HG02870 (cell line): ENCODE measurements around the gene TMEM163.
"Not testable (repeated sequence)": the region's sequence is repeated elsewhere in the genome, so short reads cannot be mapped to it uniquely, and the experiment has no call there.

Experiments
- ATAC-seq: cut with Tn5 transposase; IDR thresholded peaks from one replicate; pipeline ENCODE4 v1.9.1; 2021; ENCODE audit warnings: mild to moderate bottlenecking, moderate library complexity; ENCODE audit not compliant: unreplicated experiment

Gene TMEM163

DNA sequence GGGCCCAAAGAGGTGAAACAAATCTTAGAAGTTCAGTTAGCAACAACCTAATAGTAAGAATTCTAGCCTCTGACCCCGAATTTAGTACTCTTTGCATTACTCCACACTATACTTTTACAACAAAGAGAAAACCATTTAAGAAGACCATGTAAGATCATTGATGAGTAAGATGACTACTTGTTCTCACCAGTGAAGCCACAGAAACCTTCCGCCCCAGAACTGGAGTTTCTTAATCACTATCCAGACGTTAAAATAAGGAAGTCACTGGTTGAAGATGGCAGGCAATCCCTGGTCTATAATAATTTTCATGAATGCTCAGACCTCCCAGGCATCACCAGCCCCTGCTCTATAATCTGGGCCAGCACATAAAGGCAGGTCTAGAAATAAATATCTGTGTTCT lies 95.0 kb downstream of the TMEM163 start:
- peak; percentile 81 for ATAC-seq

DNA sequence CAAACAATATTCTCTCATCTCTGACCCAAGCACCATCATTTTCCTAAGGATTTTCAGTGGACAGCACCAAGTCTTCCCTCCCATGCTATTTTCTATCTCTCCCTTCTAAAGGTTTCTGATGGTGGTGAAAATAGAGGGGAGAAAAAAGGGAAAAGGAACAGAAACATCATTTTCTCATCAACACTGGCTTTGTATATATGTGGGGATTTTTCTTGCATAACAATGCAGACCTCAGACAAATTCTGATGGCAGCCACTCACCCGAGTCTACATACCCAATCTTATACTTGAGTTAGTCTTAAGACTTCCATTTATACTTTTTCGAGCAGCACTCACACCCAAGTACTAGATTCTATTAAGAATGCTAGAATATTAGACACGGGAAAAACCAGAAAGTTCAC lies 95.8 kb downstream of the TMEM163 start:
- ATAC-seq = peak; percentile 45

DNA sequence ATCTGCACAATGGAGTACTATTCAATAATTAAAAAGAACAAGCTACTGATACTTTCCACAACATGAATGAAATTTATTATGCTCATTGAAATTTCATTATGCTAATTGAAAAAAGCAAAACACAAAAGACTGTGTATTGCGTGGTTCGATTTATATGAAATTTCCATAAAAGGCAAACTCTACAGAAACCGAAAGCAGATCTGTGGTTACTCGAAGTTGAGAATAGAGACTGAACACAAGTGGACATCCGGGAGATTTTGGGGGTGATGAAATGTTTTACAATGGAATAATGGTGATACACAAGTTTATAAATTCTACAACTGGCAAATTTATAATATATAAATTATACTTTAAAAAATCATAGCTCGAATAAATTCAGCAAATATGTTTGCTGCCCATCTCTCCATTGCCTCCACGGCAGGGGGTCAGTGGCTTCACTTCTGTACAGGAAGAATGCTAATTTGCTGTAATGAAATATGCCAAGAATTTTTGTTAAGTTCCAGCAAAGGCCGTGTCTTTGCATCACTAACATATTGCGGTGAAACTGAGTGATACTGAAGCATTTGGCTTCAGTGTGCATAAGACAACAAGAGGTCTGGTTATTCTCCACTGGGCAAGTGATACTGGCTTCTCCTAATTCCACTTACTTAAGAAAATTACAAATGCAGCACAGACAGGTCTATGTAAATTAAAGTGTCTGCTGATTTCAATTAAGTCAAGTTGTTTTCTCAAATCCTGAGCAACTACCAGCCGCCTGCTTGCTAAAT lies 96.7 kb downstream of the TMEM163 start:
- ATAC-seq = no peak

DNA sequence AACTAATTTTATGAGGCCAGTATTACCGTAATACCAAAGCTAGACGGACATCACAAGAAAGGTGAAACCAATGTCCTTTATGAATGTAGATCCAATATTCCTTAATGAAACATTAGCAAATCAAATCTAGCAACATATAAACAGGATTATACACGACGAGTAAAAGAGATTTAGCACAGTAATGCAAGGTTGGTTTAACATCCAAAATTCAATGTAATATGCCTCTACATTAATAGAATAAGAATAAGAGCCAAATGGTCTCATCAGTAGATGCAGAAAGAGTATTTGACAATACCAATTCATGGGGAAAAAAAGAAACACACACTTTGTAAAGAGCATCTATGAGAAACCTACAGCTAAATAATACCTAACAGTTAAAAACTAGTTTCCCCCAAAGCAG lies 99.5 kb downstream of the TMEM163 start:
- no peak for ATAC-seq

DNA sequence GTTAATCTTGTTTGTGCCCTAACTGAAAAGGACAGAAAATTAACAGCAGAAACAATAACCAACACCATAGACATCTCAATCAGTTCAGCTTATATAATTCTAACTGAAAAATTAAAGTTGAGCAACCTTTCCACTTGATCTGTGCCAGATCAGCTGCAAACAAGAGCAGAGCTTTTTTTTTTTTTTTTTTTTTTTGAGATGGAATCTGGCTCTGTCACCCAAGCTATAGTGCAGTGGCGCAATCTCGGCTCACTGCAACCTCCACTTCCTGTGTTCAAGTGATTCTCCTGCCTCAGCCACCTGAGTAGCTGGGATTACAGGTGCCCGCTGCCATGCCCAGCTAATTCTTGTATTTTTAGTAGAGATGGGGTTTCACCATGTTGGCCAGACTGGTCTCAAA lies 103.3 kb downstream of the TMEM163 start:
- ATAC-seq = not testable (repeated sequence)

DNA sequence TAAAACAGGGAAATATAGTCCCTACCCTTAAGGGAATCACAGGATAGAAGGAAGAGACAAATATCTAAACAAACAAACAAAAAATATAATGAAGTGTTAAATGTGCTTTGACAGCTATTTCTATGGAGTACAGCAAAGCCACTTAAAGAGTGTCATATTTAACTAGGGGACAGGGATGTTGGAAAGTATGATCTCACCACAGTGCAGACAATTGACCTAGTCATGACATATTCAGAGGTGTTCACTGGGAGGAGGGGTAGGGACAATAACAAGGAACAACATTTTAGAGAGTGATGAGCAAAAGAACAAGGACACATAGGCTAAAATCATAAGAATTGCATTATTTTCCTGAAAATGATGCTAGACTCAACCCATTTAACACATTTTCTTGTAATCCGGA lies 107.5 kb downstream of the TMEM163 start:
- no peak for ATAC-seq

DNA sequence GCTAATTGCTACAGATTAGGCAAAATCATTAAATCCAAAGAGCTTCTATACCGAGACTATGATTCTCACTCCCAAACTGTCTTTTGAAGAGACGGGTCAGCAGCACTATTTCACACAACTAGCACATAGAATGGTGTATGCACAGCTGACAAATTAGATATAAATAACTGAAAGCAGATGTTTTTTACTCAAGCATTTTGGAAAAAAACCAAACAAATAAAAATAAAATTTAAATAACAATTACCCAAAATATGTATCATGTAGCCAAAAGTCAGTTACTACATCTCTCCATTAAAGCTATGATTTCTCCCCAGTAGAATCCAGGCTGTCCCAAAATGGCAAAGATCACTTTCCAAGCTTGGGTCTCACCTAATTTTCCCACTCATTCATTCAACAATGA lies 107.9 kb downstream of the TMEM163 start:
- no peak for ATAC-seq

DNA sequence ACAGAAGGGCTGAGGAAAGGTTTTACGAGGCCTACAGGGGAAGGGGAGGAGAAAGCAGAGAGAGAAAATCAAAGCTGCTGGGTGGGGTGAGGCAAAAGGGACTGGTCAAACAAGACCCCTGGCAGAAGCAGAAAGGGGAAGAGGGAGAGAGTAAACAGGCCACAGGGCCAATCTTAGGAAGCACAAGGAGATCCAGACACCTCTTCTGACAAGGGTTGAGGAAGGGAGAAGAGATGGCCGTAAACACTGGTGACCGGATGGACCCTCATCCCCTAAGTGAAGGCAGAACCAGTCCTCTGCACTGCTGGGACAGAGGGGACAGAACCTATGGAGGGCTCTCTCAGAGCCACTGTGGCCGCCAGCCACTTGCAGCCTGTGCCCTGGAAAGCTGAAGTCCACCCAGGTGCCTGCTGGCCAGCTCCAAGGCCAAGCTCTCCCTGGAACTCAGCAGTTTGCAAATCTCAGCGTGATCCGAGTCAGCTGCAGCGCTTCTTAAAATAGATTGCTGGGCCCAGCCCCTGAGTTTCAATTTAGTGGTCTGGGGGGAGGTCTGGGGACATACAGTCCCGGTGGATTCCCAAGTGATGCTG lies 108.8 kb downstream of the TMEM163 start:
- ATAC-seq = no peak

DNA sequence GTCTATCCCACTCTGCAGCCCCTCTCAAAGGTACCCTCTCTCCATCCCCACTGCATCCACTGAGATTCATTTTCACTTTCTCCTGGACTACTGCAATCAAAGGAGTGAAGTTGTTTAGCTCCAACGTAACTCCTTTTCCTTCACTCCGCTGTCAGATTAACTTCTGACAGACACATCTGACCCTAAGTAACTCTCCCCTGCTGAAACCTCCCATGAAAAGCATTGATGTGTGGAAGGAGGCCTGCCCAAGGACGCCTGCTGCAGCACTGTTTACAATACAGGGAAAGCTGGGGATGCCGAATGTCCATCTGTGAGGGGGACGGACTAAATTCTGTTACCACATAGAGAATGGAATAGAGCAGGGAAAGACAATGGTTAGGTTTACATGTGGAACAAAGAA lies 114.8 kb downstream of the TMEM163 start:
- ATAC-seq = no peak

DNA sequence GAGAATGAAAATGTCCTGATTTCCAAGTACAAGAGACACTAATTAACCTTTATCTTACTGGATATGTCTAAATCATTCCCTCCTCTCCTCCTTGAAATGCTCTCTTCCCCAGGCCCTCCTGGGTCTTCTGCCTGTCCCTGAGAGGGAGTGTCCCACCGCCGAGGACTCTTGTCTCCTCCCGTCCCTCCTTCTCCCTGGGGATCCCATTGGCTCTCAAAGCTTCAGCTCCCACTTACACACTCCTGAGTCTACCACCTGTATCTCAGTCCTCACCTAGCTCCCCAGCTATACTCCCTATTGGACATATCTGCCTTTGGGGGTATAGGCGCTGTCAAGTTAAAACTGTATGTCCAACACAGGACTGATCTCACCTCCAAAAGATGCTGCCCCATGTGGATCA lies 116.1 kb downstream of the TMEM163 start:
- ATAC-seq = no peak

DNA sequence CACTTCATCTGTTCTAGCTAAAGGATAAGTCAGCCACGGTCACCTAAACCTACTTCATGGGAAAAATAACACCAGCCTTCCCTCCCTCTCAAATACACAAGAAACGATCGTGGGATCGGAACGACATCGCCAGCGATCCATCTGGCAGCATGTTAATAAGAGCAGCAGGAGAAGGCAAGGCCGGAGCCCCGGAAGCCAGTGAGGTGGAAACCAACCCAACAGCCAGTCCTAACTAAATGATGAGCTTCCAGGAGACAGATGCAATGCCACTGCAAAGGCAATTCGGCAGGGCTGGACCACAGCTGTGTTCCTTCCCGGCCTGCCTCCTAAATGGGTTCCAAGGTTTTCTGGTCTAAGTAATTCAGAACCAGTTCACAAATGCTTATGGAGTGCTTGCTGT lies 117.5 kb downstream of the TMEM163 start:
- ATAC-seq = no peak

DNA sequence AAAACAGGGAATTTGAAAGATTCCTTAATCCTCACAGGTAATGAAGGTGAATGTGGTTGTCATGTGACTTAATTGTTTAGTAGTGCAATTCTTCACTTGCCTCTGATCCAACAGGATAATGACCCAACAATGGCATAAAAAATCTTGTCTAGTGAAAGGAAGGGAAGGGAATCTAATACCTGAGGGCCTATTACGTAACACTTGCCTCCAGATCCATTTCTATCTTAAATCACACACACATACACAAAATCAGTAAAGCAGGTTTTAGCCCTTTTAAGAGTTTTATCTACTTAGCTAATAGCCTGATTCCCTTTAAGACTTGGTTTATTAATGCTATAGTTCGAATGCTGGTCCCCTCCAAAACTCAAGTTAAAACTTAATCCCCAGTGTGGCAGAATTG lies 118.6 kb downstream of the TMEM163 start:
- ATAC-seq = no peak

DNA sequence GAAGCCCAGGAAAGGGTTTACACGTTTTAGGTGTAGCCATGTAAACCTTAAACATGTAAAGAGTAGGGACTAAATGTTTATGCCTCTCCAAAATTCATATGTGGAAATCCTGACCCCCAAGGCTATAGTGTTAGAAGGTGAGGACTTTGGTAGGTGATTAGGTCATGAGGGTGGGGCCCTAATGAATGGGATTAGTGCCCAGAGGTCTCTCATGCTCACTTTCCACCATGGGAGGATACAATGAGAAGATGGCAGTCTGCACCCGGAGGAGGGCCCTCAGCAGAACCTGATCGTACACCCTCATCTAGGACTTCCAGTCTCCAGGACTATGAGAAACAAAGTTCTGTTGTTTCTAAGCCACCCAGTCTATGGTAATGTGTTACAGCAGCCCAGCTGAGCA lies 119.6 kb downstream of the TMEM163 start:
- ATAC-seq = no peak

DNA sequence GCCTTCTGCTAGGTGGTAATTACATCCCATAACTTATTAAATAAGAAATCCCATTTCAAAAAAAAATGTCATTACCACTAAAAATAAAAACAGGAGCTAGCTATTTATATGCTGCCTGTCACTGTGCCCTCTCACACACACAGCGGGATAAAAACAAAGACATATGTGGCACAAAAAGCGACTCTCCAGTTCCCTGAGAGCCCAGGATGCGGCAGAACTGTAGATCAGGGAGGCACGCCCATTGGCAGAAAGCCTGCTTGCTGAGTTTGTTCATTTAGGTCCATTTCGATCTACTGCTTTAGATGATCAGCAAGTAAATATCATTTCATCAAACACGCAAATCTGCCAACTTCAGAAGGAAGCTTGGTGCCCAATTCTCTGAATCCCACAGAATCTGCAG lies 124.4 kb downstream of the TMEM163 start:
- no peak for ATAC-seq

DNA sequence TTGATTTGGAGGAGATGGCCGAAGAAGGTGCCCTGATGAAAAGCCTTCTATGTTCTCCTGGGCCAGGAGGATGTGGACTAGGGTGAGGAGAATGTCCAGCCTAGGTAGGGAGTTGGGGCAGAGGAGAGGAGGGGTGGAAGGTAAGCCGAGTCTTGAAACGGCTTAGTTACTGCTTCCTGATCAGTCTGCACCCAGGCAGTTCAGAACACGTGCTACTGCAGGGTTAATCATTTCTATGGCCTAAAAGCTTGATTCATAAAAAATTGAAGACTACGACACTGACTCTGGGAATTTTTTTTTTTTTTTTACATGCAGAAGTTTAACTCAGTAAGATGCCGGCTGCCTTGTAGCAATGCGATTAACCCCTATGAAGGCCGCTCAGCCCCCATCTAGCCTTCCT lies 125.3 kb downstream of the TMEM163 start:
- ATAC-seq = no peak

DNA sequence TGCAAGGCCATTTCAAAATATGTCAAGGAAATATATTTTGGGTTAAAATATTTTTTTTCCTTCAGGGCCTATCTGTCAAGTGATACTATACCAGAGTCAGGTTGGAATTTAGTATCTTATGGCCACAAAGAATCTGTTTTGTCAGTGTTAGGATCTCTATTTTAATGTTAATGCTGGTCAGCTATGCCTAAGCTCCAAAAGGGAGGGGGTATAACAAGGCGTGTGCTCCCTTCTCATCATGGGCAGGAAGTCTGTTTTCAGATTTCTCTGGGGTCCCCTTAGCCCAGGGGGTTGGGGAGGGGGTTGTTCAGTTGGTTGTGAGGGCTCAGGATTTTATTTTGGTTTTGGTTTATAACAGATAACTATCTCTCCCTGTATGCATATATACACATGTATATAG lies 126.4 kb downstream of the TMEM163 start:
- ATAC-seq = no peak

DNA sequence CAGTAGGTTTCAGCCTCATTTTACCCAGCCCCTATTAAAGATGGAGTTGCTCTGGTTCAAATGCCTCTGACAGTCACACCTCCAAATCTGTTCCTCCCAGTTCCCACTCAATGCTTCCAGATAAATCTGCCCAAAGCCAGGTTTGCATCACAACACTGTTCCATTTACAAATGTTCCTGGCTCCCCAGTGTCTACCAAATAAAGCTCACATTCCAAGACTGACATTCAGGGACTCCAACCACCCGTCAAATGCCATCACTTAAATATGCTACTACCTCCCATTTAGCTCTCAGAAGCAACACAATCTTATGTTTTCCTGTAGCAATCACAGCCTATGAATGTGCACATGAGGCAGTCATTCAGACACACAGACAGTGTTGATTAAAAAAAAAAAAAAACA lies 127.3 kb downstream of the TMEM163 start:
- ATAC-seq = no peak

DNA sequence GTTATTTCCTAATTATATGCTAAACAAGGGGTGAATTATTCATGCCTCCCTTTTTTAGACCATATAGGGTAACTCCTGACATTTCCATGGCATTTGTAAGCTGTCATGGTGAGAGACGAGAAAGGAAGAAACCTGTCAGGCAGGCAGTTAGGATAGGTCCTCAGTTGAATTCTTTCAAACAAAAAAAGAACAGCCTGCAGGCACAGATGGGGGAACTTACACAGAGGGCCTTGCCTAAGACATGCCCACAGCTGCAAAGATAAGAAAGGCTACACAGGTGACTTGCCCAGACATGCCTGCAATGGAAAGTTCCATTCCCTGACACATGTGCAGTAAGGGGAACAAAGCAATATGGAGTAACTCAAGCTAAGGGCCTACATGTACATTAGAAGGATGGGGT lies 128.1 kb downstream of the TMEM163 start:
- no peak for ATAC-seq

DNA sequence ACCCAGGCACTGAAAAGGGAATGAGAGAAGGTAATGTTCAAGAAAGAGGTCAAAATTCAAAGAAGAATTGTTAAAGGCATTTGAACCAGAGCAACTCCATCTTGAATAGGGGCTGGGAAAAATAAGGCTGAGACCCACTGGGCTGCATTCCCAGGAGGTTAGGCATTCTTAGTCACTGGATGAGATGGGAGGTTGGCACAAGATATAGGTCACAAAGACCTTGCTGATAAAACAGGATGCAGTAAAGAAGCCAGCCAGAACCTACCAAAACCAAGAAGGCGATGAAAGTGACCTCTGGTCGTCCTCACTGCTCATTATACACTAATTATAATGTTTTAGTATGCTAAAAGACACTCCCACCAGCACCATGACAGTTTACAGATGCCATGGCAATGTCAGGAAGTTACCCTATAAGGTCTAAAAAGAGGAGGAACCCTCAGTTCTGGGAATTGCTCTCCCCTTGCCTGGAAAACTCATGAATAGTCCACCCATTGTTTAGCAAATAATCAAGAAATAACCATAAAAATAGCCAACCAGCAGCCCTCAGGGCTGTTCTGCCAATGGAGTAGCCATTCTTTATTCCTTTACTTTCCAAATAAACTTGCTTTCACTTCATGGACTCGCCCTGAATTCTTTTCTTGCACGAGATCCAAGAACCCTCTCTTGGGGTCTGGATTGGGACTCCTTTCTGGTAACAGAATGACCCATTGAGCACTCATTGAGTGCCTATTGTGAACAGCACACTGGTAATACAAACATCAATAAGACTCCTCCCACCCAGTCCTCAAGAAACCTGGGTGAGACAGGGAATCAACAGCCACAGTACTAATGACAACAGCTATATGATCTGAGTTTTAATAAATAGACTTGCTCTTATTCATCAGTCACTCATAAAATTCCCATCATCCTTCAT lies 129.4 kb downstream of the TMEM163 start:
- not testable (repeated sequence) for ATAC-seq

DNA sequence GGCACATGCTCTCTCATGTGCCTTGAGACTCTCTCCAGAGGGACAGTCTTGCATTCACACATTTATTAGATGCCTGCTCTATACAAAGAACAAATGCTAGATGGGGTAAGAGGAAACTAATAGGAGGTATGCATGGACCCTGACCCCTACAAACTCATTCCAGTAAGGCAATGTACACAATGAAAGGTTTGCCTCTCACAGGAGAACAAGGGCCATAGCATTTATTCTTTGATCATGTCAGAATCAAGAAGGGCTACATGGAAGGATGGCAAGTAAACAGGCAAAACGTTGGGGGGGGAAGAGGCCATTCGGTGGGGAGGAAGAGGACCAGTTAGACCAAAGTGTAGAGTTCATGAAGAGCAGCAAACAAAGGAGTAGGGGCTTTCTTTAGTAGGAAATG lies 130.2 kb downstream of the TMEM163 start:
- ATAC-seq = no peak

DNA sequence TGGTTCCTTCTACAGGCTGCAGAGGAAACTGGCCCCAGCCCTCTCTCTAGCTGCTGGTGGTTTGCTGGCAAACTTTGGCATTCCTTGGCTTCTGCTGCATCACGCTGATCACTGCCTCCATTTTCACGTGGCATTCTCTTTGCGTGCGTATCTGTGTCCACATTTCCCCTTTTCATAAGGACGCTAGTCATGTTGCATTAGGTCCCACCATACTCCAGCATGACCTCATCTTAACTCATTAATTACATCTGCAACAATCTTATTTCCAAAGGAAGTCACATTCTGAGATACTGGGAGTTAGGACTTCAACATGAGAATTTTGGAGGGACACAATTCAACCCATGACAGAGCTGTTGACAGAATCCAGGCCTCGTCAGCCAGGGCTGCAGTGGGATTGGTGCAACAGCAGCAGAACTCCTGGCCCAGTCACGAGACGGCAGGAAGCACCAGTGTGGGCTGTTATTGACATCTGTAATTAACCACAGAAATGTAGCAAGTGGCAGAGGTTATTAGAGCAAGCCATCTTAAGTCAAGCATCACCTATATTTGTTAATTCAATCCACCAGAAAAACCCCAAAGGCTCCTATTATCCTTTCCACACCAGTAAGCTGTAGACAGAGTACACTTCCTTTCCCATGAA lies 132.4 kb downstream of the TMEM163 start:
- ATAC-seq = no peak
